Ramos (cell line): Measurements from ENCODE around the gene XRN1.
"Not testable (repeated sequence)": the region's sequence is repeated elsewhere in the genome, so short reads cannot be mapped to it uniquely, and the experiment has no call there.

Source experiments
- in situ Hi-C: fragments of 300-500 bp; cut with MboI; formaldehyde crosslinking; loops from one replicate; pipeline ENCODE4 v1.14.3; 2022; ENCODE audit warnings: low sequenced_read_pairs; ENCODE audit not compliant: unreplicated experiment

Gene XRN1

DNA sequence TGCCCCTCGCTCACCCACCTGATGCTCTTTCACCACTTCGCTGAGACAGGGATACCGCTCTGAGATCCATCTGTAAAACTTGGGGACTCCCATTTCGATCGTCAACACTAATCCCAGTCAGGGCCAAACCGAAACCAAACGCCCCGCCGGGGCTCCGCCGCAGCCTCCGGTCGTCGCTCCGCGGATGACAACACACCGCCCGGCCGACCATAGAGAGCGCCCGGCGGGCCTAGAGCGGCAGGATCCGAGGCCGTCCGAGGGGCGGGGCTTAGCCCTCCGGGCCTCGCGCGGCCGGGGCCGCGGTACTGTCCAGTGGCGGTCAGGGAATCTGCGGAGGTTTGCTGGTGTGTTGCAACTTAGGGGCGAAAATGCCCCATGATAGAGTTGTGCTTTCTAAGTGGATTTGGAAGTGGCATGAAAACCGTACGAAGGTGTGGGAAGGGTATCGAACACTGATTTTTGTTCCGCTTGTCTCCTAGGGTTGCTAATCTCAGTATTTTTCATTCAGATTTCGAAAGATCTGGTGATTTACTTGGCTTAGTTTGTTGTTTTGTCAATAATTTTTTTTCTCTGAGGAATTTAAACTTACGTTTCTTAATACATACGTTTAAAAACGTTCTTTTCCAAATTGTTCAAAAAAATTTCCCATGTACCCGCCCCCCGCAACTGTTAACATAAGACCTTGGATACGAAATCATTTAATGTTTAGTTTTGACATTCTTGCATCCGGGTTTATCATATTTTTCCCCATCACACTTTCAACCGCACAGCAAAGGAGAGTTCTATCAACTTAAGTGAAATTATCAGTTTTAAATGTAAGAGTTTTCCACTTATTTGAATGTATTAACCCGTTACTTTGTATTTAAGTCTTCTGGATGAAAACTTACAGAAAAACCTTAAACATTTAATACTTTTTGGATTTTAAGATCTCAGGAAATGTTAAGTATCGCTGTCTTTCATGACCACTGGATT is at the start of gene XRN1:
Gene XRN1 (minus strand): TSS at position 186 of the 972 bp plus-strand sequence. CDS start 93 bp downstream, at position 93.
- in situ Hi-C loops, result no loop called here

- in situ Hi-C loops, result no loop called here
Measured at GRCh38 chr3:142495103-142495502, 47.3 kb upstream of the XRN1 start.

DNA sequence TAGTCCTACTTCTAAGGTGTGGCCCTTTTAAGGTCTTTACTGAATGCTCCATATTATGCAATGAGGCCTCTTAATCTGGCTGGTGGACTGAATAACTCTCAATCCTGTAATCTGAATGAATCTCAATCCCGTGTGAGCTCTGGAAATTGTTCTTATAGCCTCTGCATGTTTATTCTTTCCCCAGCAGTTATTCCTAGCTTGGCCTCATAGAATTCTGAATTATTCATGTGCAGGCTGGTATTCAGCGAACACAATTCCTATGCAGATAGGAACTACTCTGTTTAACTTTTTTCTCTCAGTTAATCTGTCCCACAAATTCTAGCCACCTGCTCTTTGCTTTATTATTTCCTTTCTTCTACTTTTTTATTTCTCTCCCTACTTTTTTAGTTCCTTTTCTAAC is 44.3 kb upstream of the XRN1 start:
- in situ Hi-C loops, result no loop called here

- in situ Hi-C loops, result no loop called here
Measured at GRCh38 chr3:142489572-142490323, 41.9 kb upstream of the XRN1 start.

DNA sequence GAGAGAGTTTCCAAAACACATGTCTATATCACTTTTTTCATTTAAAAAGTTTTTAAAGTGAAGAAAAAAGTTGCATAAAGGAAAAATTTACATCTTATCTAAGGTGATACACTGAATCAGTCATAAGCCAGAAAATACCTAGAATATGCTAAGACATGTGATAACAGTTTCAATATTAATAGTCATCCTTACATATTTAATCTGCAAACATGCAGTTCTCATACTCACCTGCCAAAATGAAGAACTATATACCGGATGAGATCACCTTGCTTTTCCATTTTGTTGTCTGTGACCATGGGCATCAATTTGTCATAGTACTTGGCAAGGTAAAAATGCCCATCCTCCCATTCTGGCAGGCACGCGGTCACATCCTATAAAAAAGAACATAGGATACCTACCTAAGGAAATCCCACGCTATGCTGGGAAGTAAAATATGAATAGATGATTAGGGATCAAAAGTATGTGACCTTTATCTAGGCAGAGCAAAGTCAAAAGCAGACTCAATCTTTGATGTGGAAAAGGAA is 37.1 kb upstream of the XRN1 start:
- in situ Hi-C loops, result no loop called here

DNA sequence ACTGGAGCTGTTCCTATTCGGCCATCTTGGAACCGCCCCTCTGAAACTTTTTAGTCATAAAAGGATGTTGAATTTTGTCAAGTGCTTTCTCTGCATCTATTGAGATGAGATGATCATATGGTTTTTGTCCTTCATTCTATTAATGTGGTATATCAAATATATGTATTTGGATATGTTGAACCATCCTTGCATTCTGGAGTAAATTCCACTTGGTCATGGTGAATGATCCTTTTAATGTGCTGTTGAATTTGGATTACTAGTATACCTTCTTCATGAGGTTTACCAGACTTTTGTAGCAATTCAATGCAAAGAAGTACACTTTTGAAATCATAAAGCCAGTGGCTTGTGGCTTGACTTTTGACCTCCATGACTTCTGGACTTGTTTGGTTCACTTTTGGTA is 33.4 kb upstream of the XRN1 start:
- in situ Hi-C loops, result no loop called here

GRCh38 chr3:142470826-142471225 is 23.0 kb upstream of the XRN1 start:
- in situ Hi-C loops, result no loop called here

- in situ Hi-C loops, result no loop called here
Measured at GRCh38 chr3:142468456-142468855, 20.6 kb upstream of the XRN1 start.

DNA sequence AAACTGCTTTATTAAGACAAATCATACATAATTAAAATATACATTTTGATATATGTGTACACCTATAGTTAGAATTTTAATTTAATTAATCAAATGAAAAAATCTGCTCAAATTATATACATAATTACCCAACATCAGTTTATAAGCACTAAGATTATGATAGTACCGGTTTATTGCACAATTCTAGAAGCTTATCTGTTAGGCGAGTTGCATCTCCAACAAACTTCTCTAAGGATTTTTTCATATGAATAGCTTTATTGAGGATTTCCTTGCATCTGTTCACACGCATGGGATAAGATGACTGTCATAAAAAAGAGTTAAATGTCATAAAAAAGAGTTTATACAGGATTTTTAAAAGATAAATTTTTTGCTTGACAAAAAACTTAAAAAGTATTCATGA is 19.9 kb upstream of the XRN1 start:
- in situ Hi-C loops, result no loop called here

- in situ Hi-C loops, result no loop called here
Measured at GRCh38 chr3:142460689-142461088, 12.9 kb upstream of the XRN1 start.

GRCh38 chr3:142459929-142460328 is 12.1 kb upstream of the XRN1 start:
- in situ Hi-C loops, result no loop called here

DNA sequence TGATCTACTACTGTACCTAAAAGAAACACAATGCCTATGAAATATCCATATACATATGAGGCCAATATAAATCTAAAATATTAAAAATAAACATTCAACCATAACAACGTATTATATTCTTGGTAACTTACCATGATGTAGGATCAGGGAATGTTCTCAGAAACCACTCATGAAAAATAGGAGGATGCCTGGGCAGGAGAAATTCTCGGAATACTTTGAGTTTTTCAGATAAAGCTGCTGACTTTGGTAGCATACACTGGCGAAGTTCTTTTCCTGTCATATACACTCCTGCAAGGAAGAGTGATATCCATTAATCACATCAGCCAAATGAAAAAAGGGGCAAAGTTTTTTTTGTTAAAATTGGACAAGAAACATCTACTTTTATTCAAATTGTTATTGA is 11.3 kb upstream of the XRN1 start:
- in situ Hi-C loops, result no loop called here

- in situ Hi-C loops, result no loop called here
Measured at GRCh38 chr3:142450881-142451280, 3.0 kb upstream of the XRN1 start.

DNA sequence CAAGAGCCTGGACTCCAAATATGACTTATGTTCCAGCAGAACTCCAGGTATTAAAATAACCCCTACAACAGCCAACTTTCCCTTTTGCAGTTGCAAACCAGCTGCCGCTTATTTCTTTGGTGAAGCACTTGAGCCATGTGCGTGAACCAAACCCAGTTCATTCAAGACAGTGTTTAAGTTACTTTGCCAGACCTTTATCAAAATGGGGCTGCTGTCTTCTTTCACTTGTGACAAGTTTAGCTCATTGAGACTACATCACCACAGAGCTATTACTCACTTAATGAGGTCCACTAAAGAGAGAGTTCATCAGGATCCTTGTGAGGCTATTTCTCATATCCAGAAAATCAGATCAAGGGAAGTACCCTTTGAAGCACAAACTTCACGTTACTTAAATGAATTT is 2.4 kb upstream of the XRN1 start:
- in situ Hi-C loops, result no loop called here

DNA sequence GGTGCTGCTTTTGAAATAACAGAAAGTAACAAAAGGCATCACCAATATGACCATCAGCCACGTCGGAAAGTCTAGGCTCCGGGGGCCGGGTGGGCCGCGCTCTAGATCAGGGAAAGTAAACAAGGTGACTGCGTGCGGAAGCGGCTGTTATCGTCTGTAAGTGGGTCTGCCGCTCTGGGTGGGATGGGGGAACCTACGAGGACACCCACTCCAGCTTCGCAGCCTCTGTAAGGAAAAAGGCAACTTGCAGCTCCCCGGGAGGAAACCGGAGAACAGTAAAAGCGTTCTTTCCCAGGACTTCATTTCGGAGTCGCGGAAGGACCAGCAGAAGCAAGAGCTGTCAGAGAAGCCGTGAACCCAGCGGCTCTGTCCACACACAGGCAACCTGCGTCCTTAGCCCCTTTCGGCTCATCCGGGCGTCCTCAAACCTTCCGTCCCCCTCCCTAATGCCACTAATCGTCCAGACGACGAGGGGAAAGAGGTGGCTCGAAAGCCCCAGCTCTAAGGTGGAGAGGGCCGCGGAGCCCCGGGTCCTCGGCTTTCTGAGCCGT is 461 bp downstream of the XRN1 start:
- in situ Hi-C loops, result no loop called here

DNA sequence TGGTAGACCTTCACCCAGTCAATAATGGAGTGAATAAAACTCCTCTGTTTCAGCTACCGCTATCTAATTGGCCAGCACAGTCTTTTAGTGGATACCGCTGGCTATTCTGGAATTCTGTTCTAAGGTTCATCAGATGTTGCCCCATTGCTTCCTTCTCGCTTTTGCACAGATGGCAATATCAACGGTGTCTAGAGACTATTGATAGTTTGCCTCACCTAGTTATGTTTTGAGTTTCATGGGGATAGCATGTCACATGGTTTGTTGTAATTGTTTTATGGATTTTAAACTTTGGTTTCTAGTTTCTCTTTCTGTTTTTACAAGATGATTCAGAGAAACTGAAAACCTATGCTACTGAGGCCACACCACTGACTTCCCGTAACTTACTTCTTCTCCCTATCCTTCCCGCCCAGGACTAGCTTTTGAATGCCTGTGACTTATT is 2.0 kb downstream of the XRN1 start:
- in situ Hi-C loops, result no loop called here

GRCh38 chr3:142444343-142444742 is 3.5 kb downstream of the XRN1 start:
- in situ Hi-C loops, result no loop called here

GRCh38 chr3:142443060-142443459 is 4.8 kb downstream of the XRN1 start:
- in situ Hi-C loops, result not testable (repeated sequence)

- in situ Hi-C loops, result not testable (repeated sequence)
Measured at GRCh38 chr3:142439499-142440220, 8.2 kb downstream of the XRN1 start.

DNA sequence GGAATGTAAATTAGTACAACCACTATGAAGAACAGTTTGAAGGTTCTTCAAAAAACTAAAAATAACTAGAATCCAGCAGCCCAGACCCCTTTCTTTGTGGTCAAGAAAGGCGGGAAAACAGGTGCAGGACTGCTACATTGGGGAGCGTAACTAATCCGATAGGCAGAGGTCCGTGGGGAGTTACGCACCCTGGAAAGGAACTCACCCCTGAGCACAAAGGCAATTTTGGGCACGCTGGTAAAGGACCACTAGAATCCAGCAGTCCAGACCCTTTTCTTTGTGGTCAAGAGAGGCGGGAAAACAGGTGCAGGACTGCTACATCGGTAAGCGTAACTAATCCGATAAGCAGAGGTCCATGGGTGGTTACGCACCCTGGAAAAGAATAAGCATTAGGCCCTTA is 9.7 kb downstream of the XRN1 start:
- in situ Hi-C loops, result not testable (repeated sequence)
